NT2/D1 (cell line): ENCODE measurements around the gene AHSA1.

Source experiments
- YY1 ChIP-seq: IDR thresholded peaks from 2 replicates; pipeline ENCODE4 v1.6.1; 2011; ENCODE audit not compliant: insufficient read length, insufficient read depth
- ZNF274 ChIP-seq: IDR thresholded peaks from 2 replicates; pipeline ENCODE4 v1.6.1; 2011; ENCODE audit warnings: mild to moderate bottlenecking, low read depth, low read length

DNA sequence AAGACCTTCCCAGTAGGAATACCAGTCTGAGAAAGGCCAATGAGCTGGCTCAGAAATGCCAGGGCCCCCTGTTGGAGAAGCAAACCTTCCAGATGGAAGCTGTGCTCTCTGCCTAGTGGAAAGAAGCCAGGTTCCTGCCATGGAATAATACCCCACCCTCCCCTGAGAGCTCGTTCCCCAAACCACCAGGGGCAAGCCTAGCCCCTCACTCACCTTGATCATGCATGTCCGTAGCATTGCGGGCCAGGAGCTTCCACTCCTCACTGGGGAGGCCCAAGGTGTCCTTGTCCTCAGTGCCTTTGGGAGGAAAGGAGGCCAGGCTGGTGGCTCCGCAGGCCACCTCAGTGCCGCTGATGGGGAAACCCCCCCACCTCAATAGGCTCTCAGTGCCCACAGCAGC, 20.1 kb downstream of the AHSA1 start:
- TF ChIP-seq YY1 (no peak), ZNF274 (no peak)
